Cardiac muscle cell (in vitro differentiated cells and primary cell): ENCODE data around the gene TMEM43. TPM values are rescaled to one million over a fixed set of nuclear protein-coding genes. Genes with fewer than 3 reads are reported as not detected.
A peak's percentile ranks its signal among the peaks of the same experiment; 100 is the strongest.

Experiments used
- DNase-seq, 2 donors: peaks; one replicate each; pipeline versions ENCODE4 v3.0.0 to v3.0.0-alpha.2; 2010 to 2017; ENCODE audit warnings: low read depth in 1 of 2, low spot score in 1 of 2
- H3K27ac ChIP-seq: fragments of 200-600 bp; sonication (generic); 2 replicates; pipeline ENCODE4 v1.5.1; 2016
- H3K27me3 ChIP-seq: fragments of 200-600 bp; sonication (generic); 2 replicates; pipeline ENCODE4 v1.6.0; 2016; ENCODE audit warnings: control low read depth
- H3K36me3 ChIP-seq: fragments of 200-600 bp; sonication (generic); 2 replicates; pipeline ENCODE4 v1.5.1; 2016; ENCODE audit warnings: control low read depth
- H3K4me1 ChIP-seq: fragments of 200-600 bp; sonication (generic); 2 replicates; pipeline ENCODE4 v1.8.1; 2017; ENCODE audit warnings: low read depth, mild to moderate bottlenecking, mixed run types
- H3K4me3 ChIP-seq: fragments of 200-600 bp; sonication (generic); 2 replicates; pipeline ENCODE4 v1.5.1; 2016; ENCODE audit warnings: mild to moderate bottlenecking
- H3K9me3 ChIP-seq: fragments of 200-600 bp; sonication (generic); 2 replicates; pipeline ENCODE4 v1.5.1; 2017; ENCODE audit warnings: low read depth, mild to moderate bottlenecking, control low read depth
- polyA plus RNA-seq: library from polyadenylated mRNA; unstranded; fragments of >200 nt; fragmentation: Nextera tagmentation; extraction: Ambion mirVana; gene quantifications from 2 replicates; pipeline ENCODE4 v1.2.1, GENCODE V29; 2016
- total RNA-seq: library from RNA; depleted of rRNA; stranded (reverse); fragments of >200 nt; gene quantifications from 2 replicates; pipeline ENCODE4 v1.2.3, GENCODE V29; 2016
- TF ChIP-seq, protein P1 (sequence below): IDR thresholded peaks from 2 replicates; pipeline ENCODE4 v1.5.1; 2012; ENCODE audit warnings: low read depth, mild to moderate bottlenecking, low read length

TMEM43 gene
- total and polyA plus RNA-seq, 2 experiments from 2014 or later = 21.5 to 27.4 TPM

DNA sequence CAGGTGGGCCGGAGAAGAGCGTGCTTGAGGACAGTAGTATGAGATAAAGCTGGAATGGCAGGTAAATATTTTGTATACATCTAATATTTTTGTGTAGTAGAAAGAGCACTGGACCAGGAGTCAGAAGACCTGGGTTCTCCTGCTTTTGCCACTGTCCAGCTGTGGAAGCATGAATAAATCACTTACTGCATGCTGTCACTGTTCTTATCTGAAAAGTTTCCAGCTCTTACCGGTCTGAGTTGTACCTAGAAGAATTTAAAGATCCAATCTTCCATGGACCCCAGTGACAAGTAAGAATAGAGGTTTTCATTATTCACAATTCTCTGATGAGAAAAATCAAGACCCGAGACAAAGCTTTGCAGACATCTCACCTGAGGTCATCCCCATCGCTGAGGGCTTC, 47.6 kb downstream of the TMEM43 start:
- no peak overlapping the region for H3K27ac ChIP-seq
- peaks cover under 1% of the 10 kb centered on the region for H3K4me1 ChIP-seq
- H3K27me3 ChIP-seq = no peaks in the 10 kb centered on the region
- TF ChIP-seq, protein P1, sequence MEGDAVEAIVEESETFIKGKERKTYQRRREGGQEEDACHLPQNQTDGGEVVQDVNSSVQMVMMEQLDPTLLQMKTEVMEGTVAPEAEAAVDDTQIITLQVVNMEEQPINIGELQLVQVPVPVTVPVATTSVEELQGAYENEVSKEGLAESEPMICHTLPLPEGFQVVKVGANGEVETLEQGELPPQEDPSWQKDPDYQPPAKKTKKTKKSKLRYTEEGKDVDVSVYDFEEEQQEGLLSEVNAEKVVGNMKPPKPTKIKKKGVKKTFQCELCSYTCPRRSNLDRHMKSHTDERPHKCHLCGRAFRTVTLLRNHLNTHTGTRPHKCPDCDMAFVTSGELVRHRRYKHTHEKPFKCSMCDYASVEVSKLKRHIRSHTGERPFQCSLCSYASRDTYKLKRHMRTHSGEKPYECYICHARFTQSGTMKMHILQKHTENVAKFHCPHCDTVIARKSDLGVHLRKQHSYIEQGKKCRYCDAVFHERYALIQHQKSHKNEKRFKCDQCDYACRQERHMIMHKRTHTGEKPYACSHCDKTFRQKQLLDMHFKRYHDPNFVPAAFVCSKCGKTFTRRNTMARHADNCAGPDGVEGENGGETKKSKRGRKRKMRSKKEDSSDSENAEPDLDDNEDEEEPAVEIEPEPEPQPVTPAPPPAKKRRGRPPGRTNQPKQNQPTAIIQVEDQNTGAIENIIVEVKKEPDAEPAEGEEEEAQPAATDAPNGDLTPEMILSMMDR = no peak
- DNase-seq = no peak
- H3K9me3 ChIP-seq = no peaks in the 10 kb centered on the region
- H3K36me3 ChIP-seq = peaks cover 44% of the 10 kb centered on the region
- H3K4me3 ChIP-seq = no peak overlapping the region

DNA sequence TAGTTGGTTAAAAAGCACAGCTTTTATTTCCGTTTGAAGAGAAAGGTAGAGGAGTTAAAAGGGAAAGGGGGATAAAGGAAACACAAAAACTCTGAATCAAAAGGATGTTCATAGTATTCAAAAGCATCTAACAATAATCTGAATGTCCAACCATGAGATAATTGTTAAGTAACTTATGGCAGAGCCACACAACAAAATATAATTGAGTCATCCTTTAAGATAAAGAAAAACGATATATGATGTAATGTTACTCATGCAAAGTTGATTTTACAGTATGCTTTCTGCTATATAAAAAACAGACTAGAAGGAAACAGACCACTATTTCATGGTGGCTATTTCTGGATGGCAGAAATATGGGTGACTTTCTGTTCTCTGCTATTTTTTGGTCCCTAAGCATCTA, 49.6 kb downstream of the TMEM43 start:
- TF ChIP-seq, protein P1 = no peak
- Histone ChIP-seq H3K9me3 (no peaks in the 10 kb centered on the region), H3K4me1 (peaks cover 7% of the 10 kb centered on the region), H3K27me3 (no peaks in the 10 kb centered on the region), H3K4me3 (no peak overlapping the region), H3K27ac (no peak overlapping the region), H3K36me3 (peaks cover 28% of the 10 kb centered on the region)
- peak in 1 of 2 donors; percentile 25 for DNase-seq

DNA sequence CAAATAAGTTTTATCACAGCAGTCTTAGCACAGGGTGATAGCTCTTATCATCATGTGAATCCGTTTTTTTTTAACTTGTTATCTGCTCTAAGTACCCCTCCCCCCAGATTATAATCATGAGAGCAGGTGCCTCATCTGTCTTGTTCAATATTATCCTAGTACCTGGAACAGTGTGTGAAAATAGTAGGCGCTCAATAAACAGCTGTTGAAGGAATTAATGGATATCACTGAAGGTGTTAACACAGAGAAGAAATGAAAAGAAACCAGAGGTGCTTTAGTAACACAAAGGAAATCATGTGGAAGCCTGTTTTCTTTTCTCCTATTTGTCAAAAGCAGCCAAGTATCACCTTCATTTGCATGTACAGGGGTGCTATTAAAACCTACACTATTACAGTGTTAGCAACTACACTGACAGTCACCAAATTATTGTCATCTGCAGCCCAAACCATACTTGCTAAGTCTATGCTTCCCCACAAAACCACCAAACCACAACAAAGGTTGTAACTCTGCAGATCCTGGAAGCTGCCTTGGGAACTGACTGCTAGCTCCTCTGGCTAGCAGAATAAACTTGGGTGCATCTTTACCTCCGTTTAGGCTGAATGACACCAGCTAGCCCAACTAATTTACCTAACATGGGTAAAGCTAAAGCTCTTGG, 50.7 kb downstream of the TMEM43 start:
- H3K4me3 ChIP-seq = no peak overlapping the region
- peaks cover 10% of the 10 kb centered on the region for H3K4me1 ChIP-seq
- no peaks in the 10 kb centered on the region for H3K9me3 ChIP-seq
- TF ChIP-seq, protein P1 = no peak
- peak in 1 of 2 donors; percentile 7 for DNase-seq
- H3K27ac ChIP-seq = no peak overlapping the region
- peaks cover 19% of the 10 kb centered on the region for H3K36me3 ChIP-seq
- no peaks in the 10 kb centered on the region for H3K27me3 ChIP-seq

DNA sequence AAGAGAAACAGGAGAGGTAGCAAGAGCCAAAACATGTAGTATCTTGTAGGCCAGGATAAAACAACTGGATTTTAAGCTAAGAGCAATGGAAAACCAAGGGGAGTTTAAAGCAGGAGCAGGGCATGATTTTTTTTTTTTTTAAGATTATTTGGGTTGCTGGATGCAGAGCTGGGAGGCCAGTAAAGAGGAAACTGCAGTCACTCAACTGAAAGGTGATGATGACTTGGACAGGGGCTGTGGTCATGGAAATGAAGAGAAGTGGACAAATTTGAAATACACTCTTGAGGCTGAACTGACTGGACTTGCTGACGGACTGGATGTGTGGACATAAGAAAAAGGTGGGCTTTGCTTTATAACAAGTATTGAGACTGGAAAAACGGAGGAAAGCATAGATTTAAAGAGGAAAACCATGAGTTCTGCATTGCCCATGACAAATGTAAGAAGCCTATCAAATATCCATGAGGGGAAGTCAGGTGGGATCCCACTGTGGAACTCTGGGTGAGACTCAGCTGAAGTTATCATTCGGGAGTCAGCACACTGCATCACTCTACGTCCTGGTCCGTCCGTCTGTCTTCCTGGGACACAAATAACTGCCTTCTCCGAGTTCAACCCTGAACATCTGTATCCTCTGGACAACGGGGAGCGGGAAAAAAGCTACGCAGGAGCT, 52.9 kb downstream of the TMEM43 start:
- TF ChIP-seq, protein P1 = no peak
- Histone ChIP-seq H3K27me3 (no peaks in the 10 kb centered on the region), H3K27ac (peak overlapping the region; percentile 94), H3K9me3 (no peaks in the 10 kb centered on the region), H3K4me1 (peaks cover 10% of the 10 kb centered on the region), H3K36me3 (peaks cover 13% of the 10 kb centered on the region), H3K4me3 (peak overlapping the region; percentile 91)
- DNase-seq = peak in 1 of 2 donors; percentile 6

DNA sequence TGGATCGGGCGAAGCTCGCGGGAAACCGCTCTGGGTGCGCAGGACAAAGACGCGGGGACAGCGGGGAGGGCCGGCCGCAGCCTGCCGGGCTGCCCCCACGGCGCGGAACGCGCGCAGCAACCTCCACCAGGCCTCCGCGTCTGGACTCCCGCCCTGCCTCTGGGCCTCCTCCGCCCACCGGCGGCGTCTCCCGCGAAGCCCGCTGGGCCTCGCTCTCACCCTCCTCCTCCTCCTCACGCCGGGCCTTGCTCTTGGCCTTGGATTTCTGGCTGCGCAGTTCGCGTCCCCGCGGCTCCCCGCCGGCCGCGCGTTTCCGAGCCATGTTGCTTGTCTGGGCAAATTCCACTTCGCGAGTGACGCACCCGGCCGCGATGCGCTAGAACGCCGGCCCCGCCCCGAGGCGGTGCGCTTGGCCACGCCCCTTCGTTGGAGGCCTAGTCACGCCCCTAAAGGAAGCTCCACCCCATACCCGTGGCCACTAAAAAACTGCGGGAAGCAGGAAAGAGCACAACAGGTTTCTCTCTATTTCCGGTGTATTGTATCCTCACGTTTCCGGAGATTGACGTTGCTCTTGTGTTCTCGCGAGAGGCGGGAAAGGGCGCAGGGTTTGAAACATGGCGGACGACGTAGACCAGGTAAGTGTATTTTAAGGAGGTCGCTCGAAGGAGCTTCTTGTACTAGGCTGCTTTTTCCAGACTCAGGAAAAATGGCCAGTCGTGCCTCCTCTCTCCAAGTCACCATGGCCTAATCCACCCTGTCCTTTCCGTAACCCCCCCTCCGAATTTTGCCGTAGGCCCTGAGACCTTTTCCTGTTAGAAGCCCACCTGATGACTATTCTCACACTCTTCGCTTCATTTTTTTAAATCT, 53.6 kb downstream of the TMEM43 start, which contains the start of the genes LSM3 and XPC:
Gene LSM3, plus strand, starts transcription at position 571 of the 867 bp plus-strand sequence. Its CDS starts 44 bp downstream, at position 615.
Gene XPC, minus strand, starts transcription at position 355 of the 867 bp plus-strand sequence. Its CDS starts 33 bp downstream, at position 322.
- peak within 1 kb of the TSS; percentile 94 for H3K27ac ChIP-seq
- H3K4me1 ChIP-seq = peaks cover 10% of the 10 kb centered on the region
- no peaks in the 10 kb centered on the region for H3K27me3 ChIP-seq
- TF ChIP-seq, protein P1 = no peak
- peak within 1 kb of the TSS; percentile 91 for H3K4me3 ChIP-seq
- peak; percentile 99 for DNase-seq
- peaks cover 18% of the 10 kb centered on the region for H3K36me3 ChIP-seq
- no peaks in the 10 kb centered on the region for H3K9me3 ChIP-seq
